Measurements from ENCODE around the gene U2AF1L4.

Gene U2AF1L4

GRCh38 chr19:35710784-35711723 is 34.2 kb downstream of the U2AF1L4 start (continued):
- TF ChIP-seq ZNF362 (tag by site-specific recombination; IDR thresholded peaks at IDR 0.05) (no peak), ZNF394 (tag by site-specific recombination; IDR thresholded peaks at IDR 0.05; ENCODE audit: borderline replicate concordance) (no peak), KLF8 (tag by site-specific recombination; IDR thresholded peaks at IDR 0.05) (peak; percentile 33; the same call in 1 of the 2 replicates), ZNF560 (tag by site-specific recombination; IDR thresholded peaks at IDR 0.05; ENCODE audit: borderline replicate concordance) (no peak), ZNF629 (tag by site-specific recombination; IDR thresholded peaks at IDR 0.05) (no peak), ZNF37A (tag by site-specific recombination; IDR thresholded peaks at IDR 0.05) (no peak), ZBTB17 (tag by site-specific recombination; IDR thresholded peaks at IDR 0.05) (peak; percentile 29; the same call in 1 of the 2 replicates), ZNF488 (tag by site-specific recombination; IDR thresholded peaks at IDR 0.05) (no peak), ZBTB44 (tag by site-specific recombination; IDR thresholded peaks at IDR 0.05) (no peak), ZNF302 (tag by site-specific recombination; IDR thresholded peaks at IDR 0.05; ENCODE audit: low read depth) (no peak), ZNF791 (tag by site-specific recombination; IDR thresholded peaks at IDR 0.05) (no peak), ZNF366 (tag by site-specific recombination; conservative IDR thresholded peaks at IDR 0.05) (no peak), ZSCAN23 (tag by site-specific recombination; IDR thresholded peaks at IDR 0.05) (no peak), PRDM10 (tag by site-specific recombination; IDR thresholded peaks at IDR 0.05) (no peak), ZSCAN30 (tag by site-specific recombination; IDR thresholded peaks at IDR 0.05) (no peak), ELK4 (IDR thresholded peaks at IDR 0.05; ENCODE audit: borderline replicate concordance, low read depth, low read length) (no peak), ZNF211 (tag by site-specific recombination; IDR thresholded peaks at IDR 0.05; ENCODE audit: low read depth) (no peak), ZBTB20 (tag by site-specific recombination; IDR thresholded peaks at IDR 0.05) (peak; percentile 50; the same call in 1 of the 2 replicates), SCRT1 (tag by site-specific recombination; IDR thresholded peaks at IDR 0.05; ENCODE audit: borderline replicate concordance) (no peak), ZNF311 (tag by site-specific recombination; IDR thresholded peaks at IDR 0.05; ENCODE audit: borderline replicate concordance) (no peak), ZBTB48 (tag by site-specific recombination; IDR thresholded peaks at IDR 0.05) (no peak), ZNF639 (tag by site-specific recombination; IDR thresholded peaks at IDR 0.05) (no peak), ZNF624 (tag by site-specific recombination; IDR thresholded peaks at IDR 0.05) (no peak), ZNF561 (tag by site-specific recombination; IDR thresholded peaks at IDR 0.05; ENCODE audit: borderline replicate concordance) (no peak), HOXD13 (CRISPR knock-in tag; IDR thresholded peaks at IDR 0.05; ENCODE audit: borderline replicate concordance) (no peak), IKZF3 (tag by site-specific recombination; IDR thresholded peaks at IDR 0.05) (no peak), TRIM28 (IDR thresholded peaks at IDR 0.05; ENCODE audit: borderline replicate concordance, low read length) (no peak)

Measured in HEK293 (cell line).